DOHH2 (cell line): ENCODE measurements around the gene SCN2A.

Experiments used
- CTCF ChIP-seq: fragments of 200-600 bp; sonication (generic); IDR thresholded peaks from one replicate; pipeline ENCODE4 v1.5.1; 2014; ENCODE audit warnings: antibody characterized with exemption, mild to moderate bottlenecking, low read depth, low read length; ENCODE audit not compliant: poor library complexity, severe bottlenecking
- EZH2phosphoT487 ChIP-seq: fragments of 200-600 bp; sonication (generic); IDR thresholded peaks from 2 replicates; pipeline ENCODE4 v1.6.1; 2017; ENCODE audit warnings: borderline replicate concordance, mild to moderate bottlenecking, antibody characterized with exemption, low read length, moderate library complexity, mixed read lengths

- no peak for TF ChIP-seq CTCF
- no peak for TF ChIP-seq EZH2phosphoT487
Measured at GRCh38 chr2:165245081-165245793, 6.0 kb downstream of the SCN2A start.
